Stimulated activated CD4-positive, alpha-beta T cell treated with anti-CD3 and anti-CD28 coated beads, Interleukin-4, amount 100 ng/mL, for 4 hours (primary cell): ENCODE data around the gene DACH1.
A peak's percentile ranks its signal among the peaks of the same experiment; 100 is the strongest.
"Not testable (repeated sequence)": the region's sequence is repeated elsewhere in the genome, so short reads cannot be mapped to it uniquely, and the experiment has no call there.

ENCODE experiments used
- DNase-seq, 2 experiments: peaks; one replicate each; pipeline ENCODE4 v3.0.0-alpha.2; 2020

DACH1 gene

GRCh38 chr13:71867131-71867814 lies at the start of gene DACH1:
Gene DACH1, minus strand, starts transcription at chr13:71867204.
- DNase-seq, result no peak

- no peak for DNase-seq
These were observed 46.7 kb upstream of the DACH1 start for GRCh38 chr13:71913717-71914116.

DNA sequence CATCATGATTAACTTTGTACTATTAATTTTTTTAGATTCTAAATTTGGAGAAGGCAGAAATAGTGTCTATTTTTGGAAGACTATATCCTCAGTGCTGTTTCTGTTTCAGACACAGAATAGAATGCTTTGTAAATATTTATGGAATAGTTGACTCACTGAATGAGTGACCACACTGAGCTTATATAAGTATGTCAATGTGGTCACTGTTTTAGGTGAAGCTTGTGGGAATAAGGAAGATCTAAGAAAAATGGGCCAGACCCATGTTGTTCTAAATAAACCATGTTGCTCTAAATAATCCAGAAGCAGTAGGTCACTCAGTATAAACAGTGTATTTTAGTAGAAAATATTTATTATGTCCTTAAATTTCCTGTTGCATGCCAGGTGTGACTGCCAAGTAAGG lies 45.5 kb upstream of the DACH1 start:
- DNase-seq, result no peak

DNA sequence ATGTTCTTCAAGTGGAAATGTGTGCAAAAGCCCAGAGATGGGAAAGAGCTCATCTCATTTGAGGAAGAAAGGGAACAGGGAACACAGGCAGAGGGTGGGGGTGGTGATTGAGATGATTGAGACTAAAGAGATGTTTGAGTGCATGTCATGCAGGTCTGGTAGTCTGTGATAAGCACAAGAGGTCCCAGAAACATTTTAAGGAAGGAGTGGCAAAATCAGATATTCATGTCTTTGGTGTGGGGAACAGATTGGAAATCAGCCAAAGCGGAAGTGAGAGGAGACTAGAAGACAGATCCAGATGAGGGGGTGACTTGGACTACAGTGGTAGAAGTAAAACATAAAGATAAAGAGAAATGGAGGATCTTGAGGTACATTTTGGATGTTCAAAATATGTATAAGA lies 39.4 kb upstream of the DACH1 start:
- DNase-seq, result no peak

DNA sequence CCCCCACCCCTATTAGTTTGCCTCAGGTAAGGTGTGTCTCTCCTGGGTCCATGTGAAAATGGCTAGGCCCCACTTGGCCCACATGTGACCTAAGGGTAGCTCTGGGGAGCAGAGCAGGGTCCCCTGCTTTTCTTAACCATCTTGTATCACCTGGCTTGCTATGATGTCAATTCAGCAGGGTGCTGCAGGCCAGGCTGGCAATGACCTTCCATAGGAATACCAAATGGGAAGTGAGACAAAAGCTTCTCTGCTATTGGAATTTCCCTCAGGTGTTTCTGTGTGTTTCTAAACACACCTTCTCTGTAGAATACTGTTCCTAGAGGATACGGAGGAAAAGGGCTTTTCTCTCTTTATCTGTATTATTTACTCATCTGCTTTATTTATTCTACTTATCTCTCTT lies 35.7 kb upstream of the DACH1 start:
- no peak for DNase-seq

GRCh38 chr13:71893506-71893905 lies 26.5 kb upstream of the DACH1 start:
- not testable (repeated sequence) for DNase-seq

- no peak for DNase-seq
These were observed 19.9 kb upstream of the DACH1 start for GRCh38 chr13:71886880-71887279.

- DNase-seq, result no peak
These were observed 15.1 kb upstream of the DACH1 start for GRCh38 chr13:71882120-71882519.

DNA sequence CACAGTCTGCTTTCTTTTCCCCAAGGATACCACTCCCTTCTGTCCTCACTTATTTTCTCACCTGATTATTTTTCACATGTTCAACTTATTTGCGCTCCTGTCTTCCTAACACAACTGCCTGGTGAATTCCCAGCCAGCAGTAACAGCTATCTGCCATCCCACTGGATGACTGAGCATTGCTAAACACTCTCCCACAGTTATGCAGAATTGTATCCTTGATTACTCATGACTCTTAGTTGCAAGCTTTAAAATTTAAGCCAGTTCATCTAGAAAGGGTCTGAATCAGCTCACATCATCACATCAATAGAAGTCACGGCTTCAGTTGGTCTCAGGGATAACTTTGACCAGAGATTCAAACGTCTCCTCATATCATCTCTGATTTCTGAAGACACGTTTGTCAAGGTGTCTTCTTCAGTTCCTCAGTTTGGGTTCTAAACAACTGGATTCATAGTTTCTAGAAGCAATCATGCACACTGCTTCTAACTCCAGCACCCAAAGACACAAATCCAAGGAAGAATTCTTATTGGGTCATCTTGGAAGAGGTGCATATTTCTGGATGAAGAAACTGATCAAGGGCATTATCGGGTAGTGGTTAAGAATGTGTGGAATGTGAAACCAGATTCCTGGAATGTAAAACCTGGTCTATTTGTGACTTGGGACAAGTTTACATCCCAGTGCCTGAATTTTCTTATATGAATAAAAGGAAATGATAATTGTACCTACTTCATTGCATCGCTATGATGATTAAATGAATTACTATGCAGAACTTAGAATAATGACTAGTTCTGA lies 13.9 kb upstream of the DACH1 start:
- no peak for DNase-seq

DNA sequence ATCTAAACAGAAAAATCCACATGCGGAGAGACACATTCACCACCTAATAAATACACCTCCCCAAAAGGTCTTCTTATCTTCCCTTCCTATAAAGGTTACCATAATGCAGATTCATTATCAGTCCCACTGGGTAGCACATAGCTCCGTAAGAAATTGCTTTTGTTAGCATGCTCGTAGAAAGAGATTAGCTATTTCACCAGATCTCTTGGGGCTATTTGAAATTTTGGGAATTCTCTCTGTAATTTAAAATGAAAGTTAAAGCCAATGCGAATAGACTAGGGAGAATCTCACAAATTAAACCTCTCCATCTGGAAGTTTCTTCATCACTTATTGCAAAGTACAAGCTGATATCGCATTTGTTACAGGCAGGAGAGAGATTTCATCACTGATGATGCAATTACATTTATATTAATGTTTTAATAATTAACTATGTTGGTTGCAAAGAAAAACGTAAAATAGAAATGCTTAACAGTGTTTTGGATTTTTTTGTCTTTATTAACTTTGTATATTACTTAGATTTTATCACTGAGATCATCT lies 12.9 kb upstream of the DACH1 start:
- DNase-seq, result no peak

GRCh38 chr13:71879129-71879535 lies 12.1 kb upstream of the DACH1 start:
- DNase-seq, result no peak

DNA sequence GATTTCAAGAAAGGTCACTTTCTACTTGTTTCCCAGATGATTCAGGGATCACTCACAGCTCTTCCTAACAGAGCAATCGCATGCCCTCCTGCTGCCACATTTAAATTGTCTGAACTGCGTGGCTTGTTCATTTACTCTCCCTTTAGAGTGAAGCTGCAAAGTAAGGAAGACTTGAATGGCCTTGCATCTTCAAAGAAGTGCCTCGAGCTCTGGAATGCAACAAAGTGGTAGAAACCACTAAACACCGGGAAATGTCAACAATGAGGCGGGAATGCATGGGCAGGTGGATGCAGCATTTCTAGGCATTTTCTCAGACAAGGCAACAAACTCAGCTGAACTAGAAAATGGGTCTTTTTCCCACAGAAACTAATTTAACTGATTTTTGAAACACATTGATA lies 10.3 kb upstream of the DACH1 start:
- no peak for DNase-seq

DNA sequence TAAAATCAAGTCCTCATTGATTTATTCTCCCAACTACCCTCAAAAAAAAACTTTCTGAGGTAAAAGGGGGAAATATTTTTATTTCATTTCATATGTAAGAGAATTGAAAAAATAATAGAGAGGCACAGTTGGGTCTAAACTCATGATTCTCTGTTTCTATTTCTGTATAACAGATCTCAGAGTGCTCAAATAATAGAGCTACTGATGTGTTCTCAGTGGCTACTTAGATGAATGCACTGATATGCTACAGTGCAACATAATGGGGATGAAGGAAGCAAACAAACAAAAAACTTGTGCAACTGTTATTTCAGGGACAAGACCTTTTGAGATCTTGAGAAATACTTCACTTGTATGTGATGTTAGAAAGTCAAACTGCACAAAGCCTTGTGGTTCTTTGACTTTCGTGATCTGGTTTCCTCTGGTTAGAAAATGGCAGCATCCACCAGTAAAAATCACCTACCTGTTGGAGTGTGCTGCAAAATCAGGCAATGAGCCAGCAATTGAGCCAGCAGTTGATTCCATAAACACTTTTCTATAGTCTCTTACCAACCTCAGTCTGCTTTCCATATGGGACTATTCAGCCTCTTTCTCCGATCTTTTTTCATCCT lies 9.7 kb upstream of the DACH1 start:
- DNase-seq, result no peak

GRCh38 chr13:71875823-71876222 lies 8.8 kb upstream of the DACH1 start:
- DNase-seq, result no peak

GRCh38 chr13:71874458-71874857 lies 7.5 kb upstream of the DACH1 start:
- no peak for DNase-seq

DNA sequence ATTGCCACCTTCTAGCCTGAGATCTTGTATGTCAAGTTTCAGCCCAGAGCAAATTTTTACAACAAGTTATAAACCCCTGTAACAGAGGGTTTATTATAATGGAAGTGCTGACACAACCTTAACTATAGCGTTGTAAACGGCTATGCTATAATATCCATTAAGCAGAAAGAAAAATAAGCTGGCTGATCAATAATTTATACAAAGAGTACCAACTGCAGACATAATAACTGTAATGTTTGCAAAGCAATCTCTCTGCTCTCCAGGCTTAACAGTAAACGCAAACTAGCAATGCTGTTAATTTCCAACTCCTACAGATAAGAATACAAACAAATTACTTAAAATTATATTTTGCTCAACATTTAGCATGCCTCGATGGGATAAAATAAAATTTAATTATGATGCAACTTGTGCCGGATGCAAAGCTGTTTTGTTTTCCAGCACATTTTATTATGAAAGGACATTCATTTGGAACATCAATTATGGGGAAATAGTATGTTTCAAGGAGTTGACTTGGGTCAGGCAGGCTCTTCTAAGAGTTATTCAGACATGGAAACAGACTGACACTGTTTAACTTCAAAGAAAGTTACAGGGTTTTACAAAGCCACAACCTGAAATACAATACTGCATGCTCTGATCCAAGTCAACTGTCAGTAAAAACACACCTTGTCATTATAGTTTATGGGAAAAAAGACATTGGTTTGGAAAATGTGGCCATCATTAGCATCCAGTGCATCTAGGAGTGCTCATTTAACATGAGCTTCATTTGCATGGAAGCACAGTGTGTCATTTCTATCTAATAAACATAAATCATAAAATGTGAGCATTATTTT lies 6.6 kb upstream of the DACH1 start:
- DNase-seq, result no peak

GRCh38 chr13:71871844-71872243 lies 4.8 kb upstream of the DACH1 start:
- no peak for DNase-seq

- no peak for DNase-seq
These were observed 4.3 kb upstream of the DACH1 start for GRCh38 chr13:71871176-71871754.

DNA sequence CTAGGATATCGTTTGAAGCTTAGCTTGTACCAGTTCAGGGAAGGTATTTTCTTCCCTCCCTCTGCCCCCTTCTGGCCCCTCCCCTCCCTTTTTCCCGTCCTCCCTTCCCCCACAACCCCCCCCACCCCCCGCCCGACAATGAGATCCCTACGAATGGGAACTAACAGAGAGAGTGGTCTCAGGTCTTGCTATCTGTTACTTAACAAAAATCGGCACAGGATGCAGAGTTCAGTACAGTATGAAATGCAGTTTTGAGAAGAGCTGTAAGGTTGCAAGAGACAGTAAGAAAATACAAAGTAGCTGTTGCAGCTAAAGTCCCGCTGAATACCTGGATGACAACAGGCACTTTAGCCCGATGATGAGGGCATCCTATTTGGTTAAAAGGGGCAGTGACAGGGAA lies 3.1 kb upstream of the DACH1 start:
- no peak for DNase-seq

DNA sequence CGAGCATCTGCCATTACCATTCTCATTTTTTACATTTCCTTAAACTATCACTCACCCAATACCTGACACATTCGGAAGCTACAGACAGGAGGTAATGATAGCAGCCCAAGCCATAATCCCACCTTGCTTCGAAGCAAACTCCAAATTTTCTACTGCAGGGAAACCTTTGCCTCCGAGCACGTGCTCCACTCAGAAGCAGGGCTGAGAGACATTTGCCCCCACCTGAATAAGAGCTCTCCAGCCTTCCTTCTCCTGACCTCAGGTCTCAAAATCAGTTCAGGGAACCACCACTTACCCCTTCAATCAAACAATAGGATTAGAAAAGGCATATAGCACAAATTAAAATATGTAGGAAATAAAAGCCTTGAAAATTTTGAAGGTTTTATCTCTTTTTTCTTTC lies 2.3 kb upstream of the DACH1 start:
- no peak for DNase-seq

- peak in 1 of 2 experiments; percentile 13 for DNase-seq
These were observed 471 bp downstream of the DACH1 start for GRCh38 chr13:71866335-71867130.

DNA sequence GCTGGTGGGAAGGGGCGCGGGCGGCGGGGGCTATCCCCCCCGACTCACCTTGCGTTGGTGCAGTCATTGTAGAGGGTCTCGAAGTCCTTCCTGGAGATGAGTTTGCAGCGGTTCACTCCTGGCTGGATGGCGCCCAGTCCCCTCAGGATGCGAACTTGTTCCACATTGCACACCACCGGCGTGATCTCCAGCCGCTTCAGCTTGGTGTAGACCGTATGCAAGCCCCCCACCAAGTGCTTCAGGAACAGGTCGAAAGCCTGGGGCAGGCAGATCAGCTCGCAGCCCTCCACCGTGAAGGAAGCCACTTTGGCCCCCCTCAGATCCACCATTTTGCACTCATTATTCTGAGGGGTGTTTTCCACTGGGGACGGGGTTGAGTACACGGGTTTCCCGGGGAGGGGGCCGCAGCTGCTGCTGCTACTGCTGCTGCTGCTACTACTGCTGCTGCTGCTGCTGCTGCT lies 1.1 kb downstream of the DACH1 start:
- DNase-seq, result peak in 1 of 2 experiments; percentile 3
